ENCODE data around the gene NCF4.

NCF4 gene

DNA sequence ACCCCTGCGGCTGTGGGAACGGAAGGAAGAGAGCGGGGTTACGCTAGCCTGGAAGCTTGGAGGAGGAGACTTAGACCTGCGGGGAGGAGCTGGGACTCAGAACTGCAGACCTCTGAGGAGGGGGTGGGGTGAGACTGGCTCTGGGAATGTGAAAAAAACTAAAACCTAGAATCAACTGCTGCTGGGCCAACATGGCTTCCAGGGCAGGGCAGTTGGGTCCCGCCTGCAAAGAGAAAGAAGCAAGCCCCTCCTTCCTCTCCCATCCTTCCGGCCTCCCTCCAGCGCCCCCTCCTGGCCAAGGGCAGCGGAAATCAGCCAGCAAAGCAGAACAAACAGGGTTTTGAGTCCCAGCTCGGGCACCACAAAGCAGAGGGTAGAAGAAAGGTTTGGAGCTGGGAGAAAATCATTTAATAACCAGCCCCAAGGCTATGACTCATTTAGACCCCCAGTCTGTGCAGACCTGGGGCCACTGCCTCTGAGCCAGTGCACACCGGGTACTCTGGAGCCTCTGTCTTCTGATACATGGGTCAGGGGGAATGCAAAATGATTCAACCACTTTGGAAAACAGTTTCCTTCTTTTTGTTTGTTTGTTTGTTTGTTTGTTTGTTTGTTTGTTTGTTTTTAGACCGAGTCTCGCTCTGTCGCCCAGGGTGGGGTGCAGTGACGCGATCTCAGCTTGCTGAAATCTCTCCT lies 7.3 kb upstream of the NCF4 start (continued):
- TF ChIP-seq, protein P1, sequence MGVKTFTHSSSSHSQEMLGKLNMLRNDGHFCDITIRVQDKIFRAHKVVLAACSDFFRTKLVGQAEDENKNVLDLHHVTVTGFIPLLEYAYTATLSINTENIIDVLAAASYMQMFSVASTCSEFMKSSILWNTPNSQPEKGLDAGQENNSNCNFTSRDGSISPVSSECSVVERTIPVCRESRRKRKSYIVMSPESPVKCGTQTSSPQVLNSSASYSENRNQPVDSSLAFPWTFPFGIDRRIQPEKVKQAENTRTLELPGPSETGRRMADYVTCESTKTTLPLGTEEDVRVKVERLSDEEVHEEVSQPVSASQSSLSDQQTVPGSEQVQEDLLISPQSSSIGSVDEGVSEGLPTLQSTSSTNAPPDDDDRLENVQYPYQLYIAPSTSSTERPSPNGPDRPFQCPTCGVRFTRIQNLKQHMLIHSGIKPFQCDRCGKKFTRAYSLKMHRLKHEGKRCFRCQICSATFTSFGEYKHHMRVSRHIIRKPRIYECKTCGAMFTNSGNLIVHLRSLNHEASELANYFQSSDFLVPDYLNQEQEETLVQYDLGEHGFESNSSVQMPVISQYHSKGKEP (tag by site-specific recombination; IDR thresholded peaks at IDR 0.05) = no peak
- TF ChIP-seq ZNF155 (tag by site-specific recombination; IDR thresholded peaks at IDR 0.05) (no peak), KLF1 (tag by site-specific recombination; IDR thresholded peaks at IDR 0.05) (no peak), ZNF280D (tag by site-specific recombination; IDR thresholded peaks at IDR 0.05) (no peak), SP3 (tag by site-specific recombination; IDR thresholded peaks at IDR 0.05) (0 out of 2 replicates have a peak, but pooled peaks have one; percentile 18), PRDM10 (tag by site-specific recombination; IDR thresholded peaks at IDR 0.05) (no peak), ZNF843 (tag by site-specific recombination; IDR thresholded peaks at IDR 0.05) (no peak), SP2 (tag by site-specific recombination; IDR thresholded peaks at IDR 0.05) (no peak), ZNF354C (tag by site-specific recombination; IDR thresholded peaks at IDR 0.05; ENCODE audit: borderline replicate concordance, low read depth) (no peak), ZNF654 (tag by site-specific recombination; IDR thresholded peaks at IDR 0.05; ENCODE audit: low read depth) (peak; percentile 38), ZNF449 (tag by site-specific recombination; IDR thresholded peaks at IDR 0.05) (no peak), ZNF121 (tag by site-specific recombination; IDR thresholded peaks at IDR 0.05) (0 out of 2 replicates have a peak, but pooled peaks have one; percentile 30)
- TF ChIP-seq, protein P2, sequence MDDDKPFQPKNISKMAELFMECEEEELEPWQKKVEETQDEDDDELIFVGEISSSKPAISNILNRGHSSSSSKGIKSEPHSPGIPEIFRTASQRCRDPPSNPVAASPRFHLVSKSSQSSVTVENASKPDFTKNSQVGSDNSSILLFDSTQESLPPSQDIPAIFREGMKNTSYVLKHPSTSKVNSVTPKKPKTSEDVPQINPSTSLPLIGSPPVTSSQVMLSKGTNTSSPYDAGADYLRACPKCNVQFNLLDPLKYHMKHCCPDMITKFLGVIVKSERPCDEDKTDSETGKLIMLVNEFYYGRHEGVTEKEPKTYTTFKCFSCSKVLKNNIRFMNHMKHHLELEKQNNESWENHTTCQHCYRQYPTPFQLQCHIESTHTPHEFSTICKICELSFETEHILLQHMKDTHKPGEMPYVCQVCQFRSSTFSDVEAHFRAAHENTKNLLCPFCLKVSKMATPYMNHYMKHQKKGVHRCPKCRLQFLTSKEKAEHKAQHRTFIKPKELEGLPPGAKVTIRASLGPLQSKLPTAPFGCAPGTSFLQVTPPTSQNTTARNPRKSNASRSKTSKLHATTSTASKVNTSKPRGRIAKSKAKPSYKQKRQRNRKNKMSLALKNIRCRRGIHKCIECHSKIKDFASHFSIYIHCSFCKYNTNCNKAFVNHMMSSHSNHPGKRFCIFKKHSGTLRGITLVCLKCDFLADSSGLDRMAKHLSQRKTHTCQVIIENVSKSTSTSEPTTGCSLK (tag by site-specific recombination; IDR thresholded peaks at IDR 0.05) = no peak
- TF ChIP-seq, protein P3, sequence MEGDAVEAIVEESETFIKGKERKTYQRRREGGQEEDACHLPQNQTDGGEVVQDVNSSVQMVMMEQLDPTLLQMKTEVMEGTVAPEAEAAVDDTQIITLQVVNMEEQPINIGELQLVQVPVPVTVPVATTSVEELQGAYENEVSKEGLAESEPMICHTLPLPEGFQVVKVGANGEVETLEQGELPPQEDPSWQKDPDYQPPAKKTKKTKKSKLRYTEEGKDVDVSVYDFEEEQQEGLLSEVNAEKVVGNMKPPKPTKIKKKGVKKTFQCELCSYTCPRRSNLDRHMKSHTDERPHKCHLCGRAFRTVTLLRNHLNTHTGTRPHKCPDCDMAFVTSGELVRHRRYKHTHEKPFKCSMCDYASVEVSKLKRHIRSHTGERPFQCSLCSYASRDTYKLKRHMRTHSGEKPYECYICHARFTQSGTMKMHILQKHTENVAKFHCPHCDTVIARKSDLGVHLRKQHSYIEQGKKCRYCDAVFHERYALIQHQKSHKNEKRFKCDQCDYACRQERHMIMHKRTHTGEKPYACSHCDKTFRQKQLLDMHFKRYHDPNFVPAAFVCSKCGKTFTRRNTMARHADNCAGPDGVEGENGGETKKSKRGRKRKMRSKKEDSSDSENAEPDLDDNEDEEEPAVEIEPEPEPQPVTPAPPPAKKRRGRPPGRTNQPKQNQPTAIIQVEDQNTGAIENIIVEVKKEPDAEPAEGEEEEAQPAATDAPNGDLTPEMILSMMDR (tag by site-specific recombination; IDR thresholded peaks at IDR 0.05) = peak; percentile 46
- TF ChIP-seq, protein P4, sequence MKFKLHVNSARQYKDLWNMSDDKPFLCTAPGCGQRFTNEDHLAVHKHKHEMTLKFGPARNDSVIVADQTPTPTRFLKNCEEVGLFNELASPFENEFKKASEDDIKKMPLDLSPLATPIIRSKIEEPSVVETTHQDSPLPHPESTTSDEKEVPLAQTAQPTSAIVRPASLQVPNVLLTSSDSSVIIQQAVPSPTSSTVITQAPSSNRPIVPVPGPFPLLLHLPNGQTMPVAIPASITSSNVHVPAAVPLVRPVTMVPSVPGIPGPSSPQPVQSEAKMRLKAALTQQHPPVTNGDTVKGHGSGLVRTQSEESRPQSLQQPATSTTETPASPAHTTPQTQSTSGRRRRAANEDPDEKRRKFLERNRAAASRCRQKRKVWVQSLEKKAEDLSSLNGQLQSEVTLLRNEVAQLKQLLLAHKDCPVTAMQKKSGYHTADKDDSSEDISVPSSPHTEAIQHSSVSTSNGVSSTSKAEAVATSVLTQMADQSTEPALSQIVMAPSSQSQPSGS (tag by site-specific recombination; IDR thresholded peaks at IDR 0.05; ENCODE audit: low read depth) = no peak

All from HEK293 (cell line).